K562 (cell line): ENCODE data around the gene ZNF48. TPM values are rescaled to one million over a fixed set of nuclear protein-coding genes. Genes with fewer than 3 reads are reported as not detected.

ENCODE experiments used
- BRD9 ChIP-seq: fragments of 450-650 bp; IDR thresholded peaks from 2 replicates; pipeline ENCODE4 v1.6.1; 2018; ENCODE audit warnings: low read depth; ENCODE audit not compliant: partially characterized antibody
- CTBP1 ChIP-seq: fragments of 450-650 bp; IDR thresholded peaks from 2 replicates; pipeline ENCODE4 v1.6.1; 2016; ENCODE audit warnings: borderline replicate concordance
- ELK3 ChIP-seq: fragments of 450-650 bp; formaldehyde crosslinking; IDR thresholded peaks from 2 replicates; pipeline ENCODE4 v1.4.0; 2020; ENCODE audit warnings: mild to moderate bottlenecking
- KLF6 ChIP-seq: fragments of 250-450 bp; sonication (Bioruptor Pico); IDR thresholded peaks from 2 replicates; pipeline ENCODE4 v1.4.0; 2020; ENCODE audit warnings: mild to moderate bottlenecking, moderate library complexity, borderline replicate concordance
- PML ChIP-seq: IDR thresholded peaks from 2 replicates; pipeline ENCODE4 v1.6.1; 2012; ENCODE audit warnings: low read length, inconsistent platforms
- ZBTB12 ChIP-seq: fragments of 250-450 bp; sonication (Bioruptor Pico); IDR thresholded peaks from 2 replicates; pipeline ENCODE4 v1.4.0; 2020
- ZBTB40 ChIP-seq, 2 experiments: fragments of 450-650 bp in 1 of 2; sonication (generic) in 1 of 2; formaldehyde crosslinking in 1 of 2; IDR thresholded peaks; 2 replicates each; pipeline versions ENCODE4 v1.7.1 to v1.9.0; 2016 to 2022; ENCODE audit warnings: inconsistent platforms in 1 of 2, mild to moderate bottlenecking in 1 of 2, missing genetic modification reagents in 1 of 2
- ZNF282 ChIP-seq: sonication (generic); formaldehyde crosslinking; IDR thresholded peaks from 2 replicates; pipeline ENCODE4 v1.8.1; 2023; ENCODE audit warnings: missing genetic modification reagents
- ZNF583 ChIP-seq: fragments of 250-450 bp; sonication (Bioruptor Pico); IDR thresholded peaks from 2 replicates; pipeline ENCODE4 v1.4.0; 2020
- polyA plus RNA-seq, 8 experiments: library from polyadenylated mRNA; depleted of rRNA in 4 of 8; stranded (reverse) in 5 of 8; unstranded in 3 of 8; fragments of >200 nt; fragmentation: Nextera tagmentation in 2 of 8; fragmentation: Illumina TruSeq in 1 of 8; extraction: Ambion mirVana in 2 of 8; extraction: Trizol in 1 of 8; gene quantifications; 2 replicates each; pipeline versions ENCODE4 v1.2.1 to v1.2.3, GENCODE V29; 2011 to 2014; ENCODE audit warnings: inconsistent platforms in 1 of 8, missing spikeins in 1 of 8
- total RNA-seq, 7 experiments: library from RNA; depleted of rRNA in 6 of 7; stranded (reverse); fragments of >200 nt in 6 of 7; fragmentation: Illumina TruSeq in 2 of 7; extraction: Trizol in 2 of 7; gene quantifications; 2 replicates each; pipeline versions ENCODE4 v1.2.1 to v1.2.3, GENCODE V29; 2011 to 2021; ENCODE audit warnings: low replicate concordance in 1 of 7
- TF ChIP-seq, protein P1 (sequence below): sonication (generic); formaldehyde crosslinking; IDR thresholded peaks from 2 replicates; pipeline ENCODE4 v1.5.0; 2020; ENCODE audit warnings: missing genetic modification reagents
- TF ChIP-seq, protein P2 (sequence below): fragments of 450-650 bp; IDR thresholded peaks from 2 replicates; pipeline ENCODE4 v1.6.1; 2016; ENCODE audit warnings: borderline replicate concordance
- TF ChIP-seq, protein P3 (sequence below): fragments of 250-450 bp; sonication (Bioruptor Pico); IDR thresholded peaks from 2 replicates; pipeline ENCODE4 v1.8.0; 2022; ENCODE audit warnings: moderate library complexity, mild to moderate bottlenecking, inconsistent platforms

Gene ZNF48
- total and polyA plus RNA-seq, 9 of the 15 experiments (the other 6 are each of a cell fraction or from before 2014, with no cell fraction given): 0.38 to 11.6 (median 4.7) TPM

DNA sequence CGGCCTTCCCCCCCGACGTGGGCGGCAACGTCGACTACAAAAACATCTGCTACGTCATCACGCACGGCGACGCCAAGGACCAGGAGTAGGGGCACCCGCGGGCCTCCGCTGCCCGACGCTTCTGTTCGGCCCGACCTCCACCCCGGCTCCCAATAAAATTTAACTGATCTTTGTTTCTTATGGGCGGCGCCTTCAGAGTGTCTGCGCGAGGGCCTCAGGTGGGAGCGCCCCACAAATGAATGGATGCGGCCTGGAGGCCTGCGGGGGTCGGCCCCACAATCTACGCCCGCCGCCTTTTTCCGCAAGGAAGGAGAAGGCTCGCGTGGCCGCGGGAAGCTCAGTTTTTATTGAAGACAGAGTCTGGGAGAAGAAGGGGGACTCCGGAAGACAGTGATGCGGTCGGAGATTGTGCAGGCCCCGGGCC, 17.4 kb upstream of the ZNF48 start (continued):
- TF ChIP-seq, protein P1, sequence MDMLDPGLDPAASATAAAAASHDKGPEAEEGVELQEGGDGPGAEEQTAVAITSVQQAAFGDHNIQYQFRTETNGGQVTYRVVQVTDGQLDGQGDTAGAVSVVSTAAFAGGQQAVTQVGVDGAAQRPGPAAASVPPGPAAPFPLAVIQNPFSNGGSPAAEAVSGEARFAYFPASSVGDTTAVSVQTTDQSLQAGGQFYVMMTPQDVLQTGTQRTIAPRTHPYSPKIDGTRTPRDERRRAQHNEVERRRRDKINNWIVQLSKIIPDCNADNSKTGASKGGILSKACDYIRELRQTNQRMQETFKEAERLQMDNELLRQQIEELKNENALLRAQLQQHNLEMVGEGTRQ (CRISPR knock-in tag): no peak
- TF ChIP-seq ELK3 (CRISPR knock-in tag) (no peak), BRD9 (peak; percentile 82), CTBP1 (no peak), KLF6 (CRISPR knock-in tag) (no peak), ZNF583 (0 out of 2 replicates have a peak, but pooled peaks have one; percentile 28), PML (peak; percentile 64; the same call in 1 of the 2 replicates), ZNF282 (no peak), ZBTB12 (peak; percentile 75), ZBTB40 (IDR thresholded peaks at IDR 0.05) (peak; percentile 74), ZBTB40 (CRISPR knock-in tag; IDR thresholded peaks at IDR 0.05) (no peak)
- TF ChIP-seq, protein P2, sequence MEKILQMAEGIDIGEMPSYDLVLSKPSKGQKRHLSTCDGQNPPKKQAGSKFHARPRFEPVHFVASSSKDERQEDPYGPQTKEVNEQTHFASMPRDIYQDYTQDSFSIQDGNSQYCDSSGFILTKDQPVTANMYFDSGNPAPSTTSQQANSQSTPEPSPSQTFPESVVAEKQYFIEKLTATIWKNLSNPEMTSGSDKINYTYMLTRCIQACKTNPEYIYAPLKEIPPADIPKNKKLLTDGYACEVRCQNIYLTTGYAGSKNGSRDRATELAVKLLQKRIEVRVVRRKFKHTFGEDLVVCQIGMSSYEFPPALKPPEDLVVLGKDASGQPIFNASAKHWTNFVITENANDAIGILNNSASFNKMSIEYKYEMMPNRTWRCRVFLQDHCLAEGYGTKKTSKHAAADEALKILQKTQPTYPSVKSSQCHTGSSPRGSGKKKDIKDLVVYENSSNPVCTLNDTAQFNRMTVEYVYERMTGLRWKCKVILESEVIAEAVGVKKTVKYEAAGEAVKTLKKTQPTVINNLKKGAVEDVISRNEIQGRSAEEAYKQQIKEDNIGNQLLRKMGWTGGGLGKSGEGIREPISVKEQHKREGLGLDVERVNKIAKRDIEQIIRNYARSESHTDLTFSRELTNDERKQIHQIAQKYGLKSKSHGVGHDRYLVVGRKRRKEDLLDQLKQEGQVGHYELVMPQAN: no peak
- TF ChIP-seq, protein P3, sequence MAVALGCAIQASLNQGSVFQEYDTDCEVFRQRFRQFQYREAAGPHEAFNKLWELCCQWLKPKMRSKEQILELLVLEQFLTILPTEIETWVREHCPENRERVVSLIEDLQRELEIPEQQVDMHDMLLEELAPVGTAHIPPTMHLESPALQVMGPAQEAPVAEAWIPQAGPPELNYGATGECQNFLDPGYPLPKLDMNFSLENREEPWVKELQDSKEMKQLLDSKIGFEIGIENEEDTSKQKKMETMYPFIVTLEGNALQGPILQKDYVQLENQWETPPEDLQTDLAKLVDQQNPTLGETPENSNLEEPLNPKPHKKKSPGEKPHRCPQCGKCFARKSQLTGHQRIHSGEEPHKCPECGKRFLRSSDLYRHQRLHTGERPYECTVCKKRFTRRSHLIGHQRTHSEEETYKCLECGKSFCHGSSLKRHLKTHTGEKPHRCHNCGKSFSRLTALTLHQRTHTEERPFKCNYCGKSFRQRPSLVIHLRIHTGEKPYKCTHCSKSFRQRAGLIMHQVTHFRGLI: peak; percentile 58; the same call in 1 of the 2 replicates
